ENCODE results near the gene WDR3. TPM values are rescaled to one million over a fixed set of nuclear protein-coding genes. Genes with fewer than 3 reads are reported as not detected.
A peak's percentile ranks its signal among the peaks of the same experiment; 100 is the strongest.
"Not testable (repeated sequence)": the region's sequence is repeated elsewhere in the genome, so short reads cannot be mapped to it uniquely, and the experiment has no call there.

The WDR3 gene
- total RNA-seq, 2 experiments from 2014 or later = 45.2 to 49.6 TPM

GRCh38 chr1:117905019-117905418, 24.5 kb upstream of the WDR3 start:
- intact Hi-C loops (cut with micrococcal nuclease) = loop anchor here (10.0 kb wide), 1 partner anchor 60 kb away; no protein-coding TSS in a partner anchor
- no peaks in the 10 kb centered on the region for H3K4me1 Mint-ChIP-seq (ENCODE audit: low read depth)
- no peak overlapping the region for H3K27ac Mint-ChIP-seq
- no peak for DNase-seq
- H3K27me3 Mint-ChIP-seq (ENCODE audit: low read depth) = no peaks in the 10 kb centered on the region
- no peaks in the 10 kb centered on the region for H3K9me3 Mint-ChIP-seq
- CTCF ChIA-PET = interaction anchor here (2.8 kb wide), 1 partner anchor 9 kb away, joined by 12 read pairs; no protein-coding TSS in a partner anchor
- peaks cover 32% of the 10 kb centered on the region for H3K36me3 Mint-ChIP-seq (ENCODE audit: low read depth)
- H3K4me3 Mint-ChIP-seq = no peak overlapping the region

GRCh38 chr1:117911051-117911450, 18.5 kb upstream of the WDR3 start:
- Mint-ChIP-seq H3K4me1 (ENCODE audit: low read depth) (no peaks in the 10 kb centered on the region), H3K4me3 (no peak overlapping the region), H3K9me3 (no peaks in the 10 kb centered on the region), H3K27me3 (ENCODE audit: low read depth) (no peaks in the 10 kb centered on the region), H3K27ac (no peak overlapping the region), H3K36me3 (ENCODE audit: low read depth) (peaks cover 34% of the 10 kb centered on the region)
- CTCF ChIA-PET = no interaction called here
- intact Hi-C loops (cut with micrococcal nuclease) = no loop called here
- no peak for DNase-seq

- Mint-ChIP-seq H3K27ac (no peak overlapping the region), H3K36me3 (ENCODE audit: low read depth) (peaks cover 31% of the 10 kb centered on the region), H3K9me3 (no peaks in the 10 kb centered on the region), H3K4me3 (no peak overlapping the region), H3K27me3 (ENCODE audit: low read depth) (no peaks in the 10 kb centered on the region), H3K4me1 (ENCODE audit: low read depth) (no peaks in the 10 kb centered on the region)
- intact Hi-C loops (cut with micrococcal nuclease) = no loop called here
- CTCF ChIA-PET = no interaction called here
- DNase-seq = no peak
These were observed 10.2 kb upstream of the WDR3 start for GRCh38 chr1:117919376-117919775.

GRCh38 chr1:117921991-117922390, 7.5 kb upstream of the WDR3 start:
- Mint-ChIP-seq H3K4me3 (no peak overlapping the region), H3K27me3 (ENCODE audit: low read depth) (no peaks in the 10 kb centered on the region), H3K27ac (no peak overlapping the region), H3K9me3 (no peaks in the 10 kb centered on the region), H3K36me3 (ENCODE audit: low read depth) (peaks cover 14% of the 10 kb centered on the region), H3K4me1 (ENCODE audit: low read depth) (peaks cover 10% of the 10 kb centered on the region)
- DNase-seq = no peak
- CTCF ChIA-PET = no interaction called here
- intact Hi-C loops (cut with micrococcal nuclease) = loop anchor here (10.0 kb wide), 2 partner anchors 387 to 857 kb away; partner anchors contain the start of gene TTF2

- H3K4me1 Mint-ChIP-seq (ENCODE audit: low read depth) = peaks cover 15% of the 10 kb centered on the region
- H3K27me3 Mint-ChIP-seq (ENCODE audit: low read depth); DNase-seq; H3K9me3 Mint-ChIP-seq; CTCF ChIA-PET; H3K4me3 Mint-ChIP-seq; H3K27ac Mint-ChIP-seq: not testable (repeated sequence)
- peaks cover 13% of the 10 kb centered on the region for H3K36me3 Mint-ChIP-seq (ENCODE audit: low read depth)
- intact Hi-C loops (cut with micrococcal nuclease) = loop anchor here (10.0 kb wide), 2 partner anchors 388 to 858 kb away; partner anchors contain the start of gene TTF2
These were observed 6.8 kb upstream of the WDR3 start for GRCh38 chr1:117922717-117923116.

- DNase-seq = no peak
- Mint-ChIP-seq H3K27me3 (ENCODE audit: low read depth) (no peaks in the 10 kb centered on the region), H3K36me3 (ENCODE audit: low read depth) (peaks cover 10% of the 10 kb centered on the region), H3K27ac (no peak overlapping the region), H3K4me1 (ENCODE audit: low read depth) (peaks cover 32% of the 10 kb centered on the region), H3K4me3 (no peak overlapping the region), H3K9me3 (no peaks in the 10 kb centered on the region)
- intact Hi-C loops (cut with micrococcal nuclease) = loop anchor here (10.0 kb wide), 2 partner anchors 391 to 861 kb away; partner anchors contain the start of gene TTF2
- CTCF ChIA-PET = no interaction called here
These were observed 3.6 kb upstream of the WDR3 start for GRCh38 chr1:117925981-117926380.

GRCh38 chr1:117928881-117929342, 627 bp upstream of the WDR3 start:
- DNase-seq = peak; percentile 45
- H3K27ac Mint-ChIP-seq = peak overlapping the region; percentile 79
- intact Hi-C loops (cut with micrococcal nuclease) = loop anchor here (1.0 to 10.0 kb wide), 6 partner anchors 34 to 1211 kb away; partner anchors contain the start of genes TENT5C, TTF2 and WARS2
- H3K27me3 Mint-ChIP-seq (ENCODE audit: low read depth) = no peaks in the 10 kb centered on the region
- H3K4me3 Mint-ChIP-seq = peak overlapping the region; percentile 96
- CTCF ChIA-PET = interaction anchor here (2.0 kb wide), 1 partner anchor 33 kb away, joined by 9 read pairs; no protein-coding TSS in a partner anchor
- H3K9me3 Mint-ChIP-seq = no peaks in the 10 kb centered on the region
- peaks cover 54% of the 10 kb centered on the region for H3K4me1 Mint-ChIP-seq (ENCODE audit: low read depth)
- peaks cover 19% of the 10 kb centered on the region for H3K36me3 Mint-ChIP-seq (ENCODE audit: low read depth)

GRCh38 chr1:117930173-117930447, 571 bp downstream of the WDR3 start:
- no peak for DNase-seq
- CTCF ChIA-PET = interaction anchor here (2.0 kb wide), 1 partner anchor 34 kb away, joined by 9 read pairs; no protein-coding TSS in a partner anchor
- intact Hi-C loops (cut with micrococcal nuclease) = loop anchor here (1.0 kb wide), 1 partner anchor 563 kb away; the partner anchor contains the start of gene MAN1A2
- peak overlapping the region; percentile 79 for H3K27ac Mint-ChIP-seq
- peaks cover 22% of the 10 kb centered on the region for H3K36me3 Mint-ChIP-seq (ENCODE audit: low read depth)
- H3K9me3 Mint-ChIP-seq = no peaks in the 10 kb centered on the region
- H3K4me3 Mint-ChIP-seq = peak overlapping the region; percentile 96
- no peaks in the 10 kb centered on the region for H3K27me3 Mint-ChIP-seq (ENCODE audit: low read depth)
- H3K4me1 Mint-ChIP-seq (ENCODE audit: low read depth) = peaks cover 57% of the 10 kb centered on the region

GRCh38 chr1:117930484-117930883, 945 bp downstream of the WDR3 start:
- H3K36me3 Mint-ChIP-seq (ENCODE audit: low read depth) = peaks cover 22% of the 10 kb centered on the region
- DNase-seq = no peak
- peaks cover 57% of the 10 kb centered on the region for H3K4me1 Mint-ChIP-seq (ENCODE audit: low read depth)
- intact Hi-C loops (cut with micrococcal nuclease) = loop anchor here (1.0 kb wide), 1 partner anchor 563 kb away; the partner anchor contains the start of gene MAN1A2
- H3K27me3 Mint-ChIP-seq (ENCODE audit: low read depth) = no peaks in the 10 kb centered on the region
- H3K9me3 Mint-ChIP-seq = no peaks in the 10 kb centered on the region
- H3K27ac Mint-ChIP-seq = peak overlapping the region; percentile 79
- CTCF ChIA-PET = interaction anchor here (2.0 kb wide), 1 partner anchor 35 kb away, joined by 9 read pairs; no protein-coding TSS in a partner anchor
- peak overlapping the region; percentile 96 for H3K4me3 Mint-ChIP-seq

- intact Hi-C loops (cut with micrococcal nuclease) = no loop called here
- no peaks in the 10 kb centered on the region for H3K9me3 Mint-ChIP-seq
- H3K4me3 Mint-ChIP-seq = no peak overlapping the region
- peaks cover 20% of the 10 kb centered on the region for H3K36me3 Mint-ChIP-seq (ENCODE audit: low read depth)
- CTCF ChIA-PET = no interaction called here
- no peak for DNase-seq
- no peaks in the 10 kb centered on the region for H3K27me3 Mint-ChIP-seq (ENCODE audit: low read depth)
- H3K4me1 Mint-ChIP-seq (ENCODE audit: low read depth) = peaks cover 42% of the 10 kb centered on the region
- H3K27ac Mint-ChIP-seq = no peak overlapping the region
These were observed 3.0 kb downstream of the WDR3 start for GRCh38 chr1:117932576-117932975.

- intact Hi-C loops (cut with micrococcal nuclease) = no loop called here
- no peak for DNase-seq
- peaks cover 29% of the 10 kb centered on the region for H3K36me3 Mint-ChIP-seq (ENCODE audit: low read depth)
- no peak overlapping the region for H3K27ac Mint-ChIP-seq
- H3K4me3 Mint-ChIP-seq = no peak overlapping the region
- H3K27me3 Mint-ChIP-seq (ENCODE audit: low read depth) = no peaks in the 10 kb centered on the region
- CTCF ChIA-PET = no interaction called here
- H3K4me1 Mint-ChIP-seq (ENCODE audit: low read depth) = peaks cover 34% of the 10 kb centered on the region
- no peaks in the 10 kb centered on the region for H3K9me3 Mint-ChIP-seq
These were observed 4.2 kb downstream of the WDR3 start for GRCh38 chr1:117933769-117934168.

GRCh38 chr1:117942293-117942692, 12.8 kb downstream of the WDR3 start:
- DNase-seq = no peak
- CTCF ChIA-PET = interaction anchor here (0.6 kb wide), 2 partner anchors 12 to 407 kb away, joined by 3 to 10 read pairs; no protein-coding TSS in a partner anchor
- no peak overlapping the region for H3K27ac Mint-ChIP-seq
- H3K4me1 Mint-ChIP-seq (ENCODE audit: low read depth) = no peaks in the 10 kb centered on the region
- no peaks in the 10 kb centered on the region for H3K9me3 Mint-ChIP-seq
- peaks cover 53% of the 10 kb centered on the region for H3K36me3 Mint-ChIP-seq (ENCODE audit: low read depth)
- intact Hi-C loops (cut with micrococcal nuclease) = no loop called here
- H3K27me3 Mint-ChIP-seq (ENCODE audit: low read depth) = no peaks in the 10 kb centered on the region
- H3K4me3 Mint-ChIP-seq = no peak overlapping the region

- CTCF ChIA-PET = no interaction called here
- peaks cover 47% of the 10 kb centered on the region for H3K36me3 Mint-ChIP-seq (ENCODE audit: low read depth)
- DNase-seq = no peak
- H3K9me3 Mint-ChIP-seq = no peaks in the 10 kb centered on the region
- H3K4me1 Mint-ChIP-seq (ENCODE audit: low read depth) = no peaks in the 10 kb centered on the region
- no peak overlapping the region for H3K27ac Mint-ChIP-seq
- intact Hi-C loops (cut with micrococcal nuclease) = loop anchor here (2.0 kb wide), 1 partner anchor 16 kb away; no protein-coding TSS in a partner anchor
- H3K27me3 Mint-ChIP-seq (ENCODE audit: low read depth) = no peaks in the 10 kb centered on the region
- no peak overlapping the region for H3K4me3 Mint-ChIP-seq
These were observed 22.8 kb downstream of the WDR3 start for GRCh38 chr1:117952386-117952785.

Measured in activated naive CD4-positive, alpha-beta T cell treated with anti-CD3 and anti-CD28 coated beads for 36 hours (primary cell).